GM18502 (cell line): ENCODE data around the gene ADGRB3.

Experiments used
- ATAC-seq: cut with Tn5 transposase; IDR thresholded peaks from one replicate; pipeline ENCODE4 v1.9.1; 2021; ENCODE audit warnings: mild to moderate bottlenecking; ENCODE audit not compliant: unreplicated experiment, poor library complexity

ADGRB3 gene

GRCh38 chr6:68695838-68696237 is 60.8 kb downstream of the ADGRB3 start:
- ATAC-seq: no peak

GRCh38 chr6:68697394-68697793 is 62.3 kb downstream of the ADGRB3 start:
- ATAC-seq: no peak

DNA sequence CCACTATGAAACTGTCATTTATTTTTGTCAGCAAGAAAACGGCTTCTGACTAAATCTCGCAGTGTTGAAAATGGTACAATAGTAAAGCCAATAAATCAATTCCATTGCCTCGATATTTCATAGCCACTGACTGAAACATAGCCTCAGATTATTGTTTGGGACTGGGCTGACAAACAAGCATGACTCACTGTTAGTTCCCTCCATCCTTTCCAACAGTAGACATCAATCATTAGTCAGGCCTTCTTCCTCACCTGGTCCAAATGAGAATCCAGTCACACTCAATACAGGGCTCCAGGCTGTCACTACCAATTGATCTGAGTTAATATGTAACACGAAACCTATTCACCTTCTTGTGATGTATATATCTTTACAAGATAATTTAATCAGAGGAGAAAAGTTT is 66.1 kb downstream of the ADGRB3 start:
- ATAC-seq: no peak

- ATAC-seq: no peak
Observed at GRCh38 chr6:68704485-68704884, 69.4 kb downstream of the ADGRB3 start.

DNA sequence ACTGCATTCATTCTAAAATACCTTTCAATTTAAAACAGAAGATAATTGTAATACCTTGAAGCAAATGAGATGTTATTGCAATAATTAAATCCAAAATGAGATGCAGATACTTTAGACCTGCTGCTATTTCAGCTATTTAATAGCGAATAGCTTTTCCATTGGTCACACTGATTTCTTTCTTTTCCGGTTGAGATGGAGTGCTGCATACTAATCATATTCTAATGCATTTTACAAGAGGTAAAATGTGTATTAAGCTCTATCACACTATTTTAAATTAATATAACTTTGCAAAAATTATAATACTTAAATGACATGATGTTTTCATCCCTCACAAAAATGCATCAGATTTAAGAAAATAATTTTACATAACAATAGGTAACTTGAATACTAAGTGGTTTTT is 74.0 kb downstream of the ADGRB3 start:
- ATAC-seq: no peak

DNA sequence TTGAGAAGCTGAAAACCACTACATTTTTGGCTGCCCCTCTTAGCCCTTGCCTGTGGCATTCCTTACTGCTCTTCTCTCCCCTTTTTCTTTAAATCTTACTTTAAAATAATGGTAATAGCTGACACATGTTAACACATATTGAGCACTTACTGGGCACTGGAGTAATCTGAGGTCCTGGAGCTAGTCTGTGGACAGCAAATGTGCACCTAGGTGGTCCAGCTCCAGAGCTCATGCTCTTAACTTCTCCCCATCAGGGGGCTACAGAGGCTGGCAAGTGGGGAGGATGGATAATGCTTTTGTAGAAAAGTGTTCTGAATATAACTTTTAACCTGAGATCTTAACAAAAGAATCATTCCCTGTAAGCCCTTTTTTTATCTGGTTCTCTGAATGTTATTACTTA is 74.8 kb downstream of the ADGRB3 start:
- no peak for ATAC-seq

DNA sequence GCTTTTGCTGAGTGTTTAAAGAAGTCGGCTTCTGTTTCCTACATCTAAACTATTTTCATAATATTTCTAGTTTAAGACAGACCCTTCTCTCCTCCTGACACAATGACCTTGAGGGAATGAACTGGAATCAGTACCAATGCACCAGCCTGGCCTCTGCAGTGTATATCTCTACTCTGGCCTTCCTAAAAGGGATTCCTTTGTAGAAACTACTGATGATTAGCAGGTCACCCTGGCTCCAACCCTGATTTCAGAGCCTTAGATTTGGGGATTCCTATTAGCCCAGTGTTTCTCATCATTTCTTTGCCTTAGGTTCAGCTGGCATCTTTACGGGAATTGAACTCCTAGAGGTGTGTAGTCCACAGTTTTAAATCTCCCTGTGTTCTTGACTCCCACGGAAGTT is 75.4 kb downstream of the ADGRB3 start:
- ATAC-seq: no peak

DNA sequence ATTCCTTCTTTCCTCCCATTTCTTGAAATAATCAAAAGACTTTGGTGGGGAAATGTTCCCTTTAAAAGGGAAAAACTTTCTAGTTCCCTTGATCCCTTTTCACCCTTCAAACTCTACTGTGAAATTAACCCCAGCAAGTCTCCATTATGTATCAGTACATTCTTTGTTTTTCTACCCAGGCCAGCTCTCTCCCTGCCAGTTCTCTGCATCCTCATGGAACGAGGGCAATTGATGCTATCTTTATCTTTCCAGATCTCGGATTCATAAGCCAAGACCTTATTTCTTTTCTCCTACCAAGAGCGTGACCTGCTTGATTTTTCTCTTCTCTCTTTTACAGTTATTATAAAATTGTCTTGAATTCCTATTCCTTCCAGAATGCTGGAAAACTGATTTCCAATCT is 75.8 kb downstream of the ADGRB3 start:
- no peak for ATAC-seq

DNA sequence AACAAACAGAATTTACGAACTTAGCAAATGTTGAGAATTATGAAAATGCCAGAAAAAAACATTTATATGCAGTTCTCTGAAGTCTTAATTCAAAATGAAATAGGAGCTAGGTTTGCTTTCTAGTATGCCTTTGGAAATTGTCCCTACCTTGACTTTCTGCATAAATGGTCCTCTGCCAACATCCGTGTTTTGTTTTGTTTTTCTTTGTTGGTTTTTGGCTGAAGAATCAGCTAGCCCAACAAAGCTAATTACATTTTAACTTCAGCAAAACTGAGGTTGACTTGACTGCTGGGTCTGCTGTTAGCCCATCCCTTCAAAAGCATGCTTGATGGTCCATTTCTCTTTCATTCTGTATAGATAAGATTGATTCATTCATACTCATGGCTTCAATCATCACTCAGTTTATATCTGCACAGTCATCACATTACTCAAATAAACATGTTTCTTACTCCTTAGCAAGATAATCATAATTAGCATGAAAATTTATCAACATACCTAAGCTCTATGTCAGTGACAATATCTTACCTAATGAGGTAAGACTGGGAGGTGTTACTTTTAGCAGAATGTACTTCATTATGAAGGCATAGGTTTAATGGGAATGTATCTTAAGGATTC is 76.4 kb downstream of the ADGRB3 start:
- no peak for ATAC-seq

DNA sequence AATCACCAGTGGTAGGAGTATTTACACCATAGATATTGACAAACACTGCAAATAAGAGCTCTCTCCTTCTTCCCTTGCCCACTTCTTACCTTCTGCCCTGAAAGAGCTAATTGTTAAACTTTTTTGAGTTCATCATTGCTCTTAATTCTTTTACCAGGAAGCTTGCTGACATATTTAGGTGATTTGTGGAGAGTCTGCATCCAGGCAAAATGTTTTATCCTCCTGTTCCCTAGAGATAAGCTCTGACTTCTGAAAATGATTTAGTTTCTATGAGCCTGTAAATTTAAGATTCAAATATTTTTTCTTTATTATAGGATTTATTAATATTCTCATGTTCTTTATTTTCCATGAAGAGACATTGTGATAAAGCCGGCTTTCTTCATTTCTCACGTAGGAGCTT is 81.5 kb downstream of the ADGRB3 start:
- ATAC-seq: no peak

GRCh38 chr6:68718385-68719073 is 83.4 kb downstream of the ADGRB3 start:
- ATAC-seq: no peak

GRCh38 chr6:68719761-68720160 is 84.7 kb downstream of the ADGRB3 start:
- no peak for ATAC-seq

DNA sequence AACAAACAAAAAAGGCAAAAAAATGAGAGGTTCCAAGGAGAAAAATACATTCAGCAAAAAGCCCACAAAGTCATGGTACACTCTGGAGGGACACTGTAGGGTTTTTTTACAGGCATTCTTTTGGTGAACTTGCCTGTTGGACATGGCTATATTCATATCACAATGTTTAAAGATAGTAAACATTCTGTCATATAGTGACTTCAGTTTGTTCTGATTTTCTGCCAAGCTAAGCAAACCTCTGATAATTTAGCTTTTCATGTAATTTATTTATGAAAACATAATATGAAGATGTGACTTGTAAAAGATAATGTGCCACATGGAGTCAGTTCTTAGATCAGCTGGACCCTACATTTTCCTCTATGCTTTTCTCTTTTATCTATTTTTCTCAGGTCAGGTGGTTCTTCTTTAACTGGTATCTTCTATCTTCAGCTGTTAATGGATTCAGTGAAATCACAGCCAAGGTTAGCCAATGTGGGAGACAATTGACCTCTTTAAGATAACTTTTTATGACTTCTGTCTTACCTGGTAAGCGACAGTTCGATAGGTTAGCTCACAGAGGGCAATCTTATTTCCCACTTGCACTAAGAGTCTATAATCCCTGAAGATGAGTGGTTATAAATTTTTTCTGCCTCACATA is 87.9 kb downstream of the ADGRB3 start:
- ATAC-seq: no peak

GRCh38 chr6:68724060-68724459 is 89.0 kb downstream of the ADGRB3 start:
- no peak for ATAC-seq

- ATAC-seq: no peak
Observed at GRCh38 chr6:68726337-68726736, 91.3 kb downstream of the ADGRB3 start.

GRCh38 chr6:68726992-68727391 is 91.9 kb downstream of the ADGRB3 start:
- no peak for ATAC-seq

DNA sequence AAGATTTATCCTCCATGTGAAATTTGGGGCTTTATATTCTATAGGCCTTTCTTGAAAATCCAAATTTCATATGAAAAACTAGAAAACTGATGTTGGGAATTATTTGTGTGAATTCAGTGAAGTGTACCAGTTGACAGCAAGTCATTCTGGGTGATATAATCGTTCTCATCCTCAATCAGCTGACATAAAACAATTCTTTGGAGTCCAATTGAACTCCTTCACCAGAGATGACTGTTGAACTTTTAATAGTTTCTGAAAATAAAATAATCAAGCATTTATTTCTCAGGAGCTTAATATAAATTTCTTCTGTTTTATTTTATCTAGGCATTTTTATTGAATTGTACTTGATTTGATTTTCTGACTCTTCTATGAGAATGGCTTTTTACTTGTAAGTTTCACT is 92.6 kb downstream of the ADGRB3 start:
- no peak for ATAC-seq

DNA sequence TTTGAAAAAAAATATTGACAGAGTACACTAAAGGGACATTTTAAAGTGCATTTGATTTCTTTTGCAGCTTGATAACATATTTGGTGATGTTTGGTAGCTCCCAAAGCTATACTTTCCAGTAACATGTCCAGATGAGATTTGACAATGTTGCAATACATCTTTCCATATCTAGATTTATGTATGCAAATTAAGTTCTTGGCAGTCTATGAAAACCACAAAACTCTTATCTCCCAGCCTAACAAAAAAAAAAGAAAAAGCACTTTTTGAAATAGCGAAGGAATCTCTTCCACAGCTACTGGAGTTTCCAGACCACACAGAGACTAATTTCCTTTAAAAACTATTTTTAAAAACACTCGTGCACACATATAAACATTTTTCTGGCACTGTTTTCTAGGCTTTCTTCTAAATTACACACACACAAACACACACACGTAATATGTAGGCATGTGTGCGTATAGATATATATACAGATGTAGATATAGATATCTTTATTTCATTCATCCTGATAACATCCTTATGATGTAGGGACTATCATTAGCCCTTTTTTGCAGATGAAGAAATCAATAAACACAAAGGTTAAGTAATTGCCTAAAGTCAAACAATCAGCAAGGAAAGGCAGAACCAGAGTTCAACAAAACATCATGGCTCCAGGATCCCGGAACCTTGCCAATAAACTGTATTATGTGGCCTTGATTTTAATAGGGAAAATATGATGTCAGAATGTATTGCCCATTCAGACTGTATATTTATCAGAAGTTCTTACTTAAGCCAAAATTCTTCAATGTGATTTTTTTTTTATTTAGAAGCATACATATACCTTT is 93.3 kb downstream of the ADGRB3 start:
- no peak for ATAC-seq

- ATAC-seq: no peak
Observed at GRCh38 chr6:68729377-68729903, 94.4 kb downstream of the ADGRB3 start.

- no peak for ATAC-seq
Observed at GRCh38 chr6:68730291-68731054, 95.4 kb downstream of the ADGRB3 start.
